GM21619 (cell line): ENCODE data around the gene MPDU1.
"Not testable (repeated sequence)": the region's sequence is repeated elsewhere in the genome, so short reads cannot be mapped to it uniquely, and the experiment has no call there.

Experiments used
- ATAC-seq: cut with Tn5 transposase; IDR thresholded peaks from one replicate; pipeline ENCODE4 v1.9.1; 2021; ENCODE audit not compliant: unreplicated experiment

The MPDU1 gene

DNA sequence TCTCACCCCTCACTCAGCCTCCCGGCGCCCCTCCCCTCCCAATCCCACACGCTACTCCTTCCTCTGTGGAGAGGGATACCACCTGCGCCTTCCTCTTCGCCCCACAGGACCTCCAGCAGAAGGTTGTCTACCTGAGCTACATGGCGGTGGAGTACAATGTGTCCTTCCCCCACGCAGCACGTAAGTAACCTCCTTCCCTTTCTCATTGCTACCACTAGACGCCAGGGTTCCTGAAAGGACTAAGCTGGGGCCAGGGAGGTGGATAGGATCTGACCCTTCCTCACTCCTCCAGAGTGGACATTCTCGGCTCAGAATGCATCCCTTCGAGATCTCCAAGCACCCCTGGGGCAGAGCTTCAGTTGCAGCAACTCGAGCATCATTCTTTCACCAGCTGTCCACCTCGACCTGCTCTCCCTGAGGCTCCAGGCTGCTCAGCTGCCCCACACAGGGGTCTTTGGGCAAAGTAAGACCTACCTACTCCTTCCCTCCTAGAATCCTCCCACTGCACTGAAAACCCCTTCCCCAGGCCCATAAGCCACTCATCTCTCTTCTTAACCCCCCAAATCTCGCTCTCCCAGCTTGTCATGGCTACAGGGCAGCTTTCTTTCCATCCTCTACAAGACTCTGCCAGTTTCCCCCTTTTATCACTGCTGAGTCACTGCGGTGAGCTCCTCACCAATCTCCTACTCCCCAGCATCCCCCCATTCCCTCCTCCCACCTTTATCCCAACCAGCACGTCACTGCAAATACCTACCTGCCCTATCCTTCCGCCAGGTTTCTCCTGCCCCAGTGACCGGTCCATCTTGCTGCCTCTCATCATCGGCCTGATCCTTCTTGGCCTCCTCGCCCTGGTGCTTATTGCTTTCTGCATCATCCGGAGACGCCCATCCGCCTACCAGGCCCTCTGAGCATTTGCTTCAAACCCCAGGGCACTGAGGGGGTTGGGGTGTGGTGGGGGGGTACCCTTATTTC is 2.8 kb upstream of the MPDU1 start:
- ATAC-seq = no peak

DNA sequence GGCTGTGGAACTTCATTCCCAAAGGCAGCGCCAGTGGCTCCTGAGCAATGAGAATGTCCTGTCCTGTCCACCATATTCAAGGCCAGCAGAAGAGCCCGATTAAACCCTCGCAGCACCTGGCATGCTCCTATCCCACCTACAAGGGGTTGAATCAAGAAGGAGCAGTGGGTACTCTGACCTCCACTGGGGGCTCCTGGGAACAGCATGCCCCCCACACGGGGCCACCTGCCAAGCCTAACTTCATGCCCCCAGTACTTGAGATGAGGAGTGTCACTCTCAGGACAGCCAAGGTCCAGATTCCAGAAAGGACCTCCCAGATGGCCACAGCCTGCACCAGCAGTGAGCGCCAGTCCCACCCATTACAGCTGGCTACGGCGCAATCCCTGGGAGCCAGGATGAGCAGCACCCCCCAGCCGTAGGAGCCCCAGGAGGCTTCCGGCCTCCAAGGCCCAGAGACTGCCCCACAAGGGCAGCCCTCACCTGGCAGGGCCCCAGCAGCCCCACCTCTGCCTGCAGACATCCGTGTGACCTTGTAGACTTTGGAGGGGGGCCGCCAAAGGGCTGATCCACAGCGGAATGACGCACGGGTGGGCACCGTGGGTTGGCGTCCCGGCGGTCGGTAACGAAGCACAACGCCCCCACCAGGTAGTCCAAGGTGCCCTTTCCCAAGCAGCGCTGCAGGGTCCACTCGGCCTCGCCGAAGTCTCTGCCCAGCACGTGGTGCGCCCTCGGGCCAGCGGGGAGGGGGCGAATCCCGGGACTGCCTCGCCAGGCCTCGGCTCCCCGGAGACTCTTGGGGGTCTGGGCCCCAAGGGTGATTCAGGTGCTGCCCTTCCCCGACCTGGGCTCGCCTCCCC is 1.0 kb upstream of the MPDU1 start:
- ATAC-seq = no peak

GRCh38 chr17:7586673-7587419 is 3.2 kb downstream of the MPDU1 start:
- no peak for ATAC-seq

DNA sequence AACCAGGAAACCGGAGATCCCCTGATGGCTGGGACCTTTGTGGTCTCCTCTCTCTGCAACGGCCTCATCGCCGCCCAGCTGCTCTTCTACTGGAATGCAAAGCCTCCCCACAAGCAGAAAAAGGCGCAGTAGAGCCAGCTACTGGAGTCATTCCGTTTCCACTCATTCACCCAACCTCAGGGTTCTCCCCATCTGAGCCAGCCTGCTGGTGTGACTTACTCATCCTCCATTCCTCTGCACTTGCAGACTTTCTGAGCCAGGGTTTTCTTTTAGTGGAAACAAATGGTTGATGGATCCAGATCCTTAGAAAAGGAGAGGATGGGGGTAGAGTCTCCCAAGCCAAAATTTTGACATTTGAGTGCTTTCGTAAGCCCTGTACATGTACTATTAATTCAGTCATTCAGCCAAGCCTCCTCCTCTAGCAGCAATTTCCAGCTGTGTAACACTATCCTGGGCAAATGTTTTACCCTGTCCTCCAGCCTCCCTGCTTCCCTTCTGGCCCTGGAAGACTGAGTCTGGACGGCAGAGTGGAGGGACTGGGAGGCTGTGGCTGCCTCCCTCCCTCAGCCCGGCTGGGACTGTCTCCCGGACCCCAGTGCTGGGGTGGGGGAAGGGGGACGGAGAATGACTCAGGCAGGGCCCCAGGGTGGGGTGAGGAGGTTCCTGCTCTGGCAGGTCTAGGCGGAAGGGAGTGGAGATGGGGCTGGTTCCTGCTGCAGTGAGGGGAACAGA is 3.9 kb downstream of the MPDU1 start:
- no peak for ATAC-seq

- ATAC-seq = no peak
Observed at GRCh38 chr17:7588553-7589203, 5.0 kb downstream of the MPDU1 start.

DNA sequence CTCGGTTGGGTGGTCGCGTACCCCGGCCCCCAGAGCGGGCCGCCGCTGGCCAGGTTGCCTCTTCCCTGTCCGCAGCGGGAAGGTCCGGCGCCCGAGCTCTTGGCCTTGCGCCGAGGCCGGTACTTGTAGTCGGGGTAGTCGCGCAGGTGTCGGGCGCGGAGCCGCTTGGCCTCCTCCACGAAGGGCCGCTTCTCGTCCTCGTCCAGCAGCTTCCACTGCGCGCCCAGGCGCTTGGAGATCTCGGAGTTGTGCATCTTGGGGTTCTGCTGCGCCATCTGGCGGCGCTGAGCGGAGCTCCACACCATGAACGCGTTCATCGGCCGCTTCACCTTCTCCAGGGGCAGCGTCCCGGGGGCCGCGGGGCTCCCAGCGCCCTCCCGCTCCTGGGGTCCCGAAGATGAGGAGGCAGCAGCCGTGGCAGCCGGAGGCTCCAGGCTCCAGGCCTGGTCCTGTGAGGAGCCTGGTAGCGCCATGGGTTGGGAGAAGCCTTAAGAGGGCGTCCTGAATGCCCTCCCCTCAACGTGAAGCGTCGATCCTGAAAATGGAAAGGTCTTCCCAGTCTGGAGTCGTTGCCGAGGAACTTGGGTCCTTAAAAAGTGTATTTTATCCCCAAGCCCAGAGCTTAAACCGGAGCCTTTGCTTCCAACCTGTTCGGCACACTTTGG is 5.7 kb downstream of the MPDU1 start:
- ATAC-seq = no peak

GRCh38 chr17:7589891-7590691 is 6.4 kb downstream of the MPDU1 start, which contains the start of gene SOX15:
Gene SOX15, minus strand, starts transcription at chr17:7590094. Its CDS starts 418 bp downstream, at chr17:7589676.
- ATAC-seq = no peak

DNA sequence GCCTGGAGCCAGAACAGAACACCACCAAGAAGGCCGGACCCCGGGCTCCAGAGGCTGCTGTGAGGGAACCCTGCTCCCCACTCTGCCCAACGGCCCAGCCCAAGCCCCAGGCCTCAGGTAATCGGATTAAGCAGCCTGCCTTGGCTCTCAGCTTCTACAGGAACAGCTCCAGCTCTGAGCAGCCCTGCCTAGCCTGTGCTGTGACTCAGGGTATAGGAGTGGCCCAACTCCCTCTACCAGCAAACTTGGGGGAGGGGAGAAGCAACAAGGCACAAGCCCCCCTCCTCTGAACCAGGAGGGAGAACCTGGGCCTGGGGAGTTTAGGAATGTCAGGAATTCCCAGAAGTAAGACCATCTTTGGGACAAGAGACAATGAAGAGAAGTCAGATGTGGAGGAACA is 7.1 kb downstream of the MPDU1 start:
- no peak for ATAC-seq

DNA sequence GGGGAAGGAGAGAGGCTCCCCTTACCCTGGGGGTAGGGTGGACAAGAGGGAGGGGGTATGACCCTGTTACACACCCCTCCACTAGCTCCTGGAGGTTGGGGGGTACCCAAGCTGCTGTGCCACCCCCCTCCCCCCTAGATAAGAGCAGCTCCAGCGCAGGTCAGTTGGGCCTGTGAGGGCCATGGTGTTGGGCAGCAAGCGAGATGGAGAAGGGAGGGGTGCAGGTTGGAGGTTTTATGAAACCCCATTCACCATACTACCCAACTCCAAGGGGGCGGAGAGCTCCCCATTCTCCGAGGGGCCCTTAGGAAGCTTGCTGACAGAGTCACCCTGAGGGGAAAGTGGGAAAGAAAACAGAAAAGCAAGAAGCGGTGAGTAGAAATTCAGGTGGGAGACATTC is 7.9 kb downstream of the MPDU1 start:
- no peak for ATAC-seq

GRCh38 chr17:7592422-7593021 is 8.9 kb downstream of the MPDU1 start:
- ATAC-seq = no peak

GRCh38 chr17:7593296-7593695 is 9.6 kb downstream of the MPDU1 start:
- ATAC-seq = no peak

- ATAC-seq = not testable (repeated sequence)
Observed at GRCh38 chr17:7597561-7597960, 13.9 kb downstream of the MPDU1 start.

DNA sequence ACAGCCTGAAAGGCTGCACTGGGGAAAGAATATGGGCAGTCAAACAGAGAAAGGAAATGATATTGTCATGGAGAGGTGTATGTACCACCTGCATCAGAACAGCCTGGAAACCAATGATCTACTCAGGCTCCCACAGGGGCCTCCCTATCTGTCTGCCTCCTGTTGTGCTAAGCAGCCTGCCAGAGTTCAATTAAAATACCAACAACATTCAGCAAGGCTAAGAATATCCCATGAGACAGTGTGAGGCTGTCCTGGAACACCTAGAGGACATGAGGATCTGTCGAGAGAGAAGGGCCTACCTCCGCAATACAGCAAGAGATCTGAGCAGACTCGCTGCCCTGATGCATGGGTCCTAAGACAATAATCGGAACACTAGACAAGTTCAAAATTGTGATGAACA is 22.6 kb downstream of the MPDU1 start:
- ATAC-seq = no peak

DNA sequence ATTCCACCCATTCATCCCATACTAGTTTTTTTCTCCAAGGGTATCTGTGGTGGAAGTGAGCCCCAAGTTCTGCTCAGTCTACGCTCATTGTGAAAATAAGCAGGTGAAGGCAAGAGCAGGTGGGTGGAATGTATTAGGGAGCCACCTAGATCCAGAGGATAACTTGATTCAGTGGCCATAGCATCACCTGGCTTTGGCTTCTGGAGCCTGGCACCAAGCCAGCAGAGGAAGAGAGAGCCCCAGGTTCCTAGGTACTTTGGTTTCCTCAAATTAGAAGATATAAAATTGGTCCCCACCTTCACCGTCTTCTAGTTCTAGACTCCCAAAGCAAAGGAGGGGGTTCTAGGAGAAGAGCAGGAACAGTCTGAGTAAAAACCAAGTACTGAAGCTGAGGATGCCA is 27.0 kb downstream of the MPDU1 start:
- ATAC-seq = no peak

DNA sequence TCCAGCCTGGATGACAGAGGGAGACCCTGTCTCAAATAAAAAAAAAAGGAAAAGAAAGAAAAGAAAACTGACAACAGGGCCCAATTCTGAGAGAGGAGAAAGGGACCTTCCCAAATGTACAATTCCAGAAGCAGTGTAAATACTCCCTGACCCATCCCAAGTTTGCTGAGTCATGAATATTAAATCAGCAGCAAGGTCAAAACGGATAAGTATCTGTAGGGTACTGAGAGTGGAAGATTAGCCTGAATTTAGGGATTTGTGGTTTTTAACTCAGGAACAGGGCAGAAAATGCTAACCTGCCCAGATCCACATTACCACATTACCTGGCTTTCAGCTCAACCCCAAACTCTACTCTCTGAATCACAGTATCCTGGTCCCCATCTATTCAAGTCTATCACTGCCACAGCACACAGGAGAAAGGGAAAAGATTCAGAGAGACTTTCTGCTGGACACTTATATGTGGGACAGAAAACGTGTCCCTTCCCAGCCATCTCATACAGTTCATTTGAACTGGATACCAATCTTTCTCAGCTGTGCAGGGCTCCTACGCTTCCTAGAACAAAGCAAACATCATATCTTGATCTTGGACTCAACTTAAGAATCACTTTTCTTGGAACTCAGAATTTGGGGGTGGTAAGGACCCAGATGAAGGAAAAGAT is 28.1 kb downstream of the MPDU1 start:
- ATAC-seq = no peak

GRCh38 chr17:7612294-7612640 is 28.6 kb downstream of the MPDU1 start:
- no peak for ATAC-seq

- no peak for ATAC-seq
Observed at GRCh38 chr17:7613769-7614424, 30.2 kb downstream of the MPDU1 start.
